ENCODE measurements around the gene SH3BP4. TPM values are rescaled to one million over a fixed set of nuclear protein-coding genes. Genes with fewer than 3 reads are reported as not detected.
A peak's percentile ranks its signal among the peaks of the same experiment; 100 is the strongest.
"Not testable (repeated sequence)": the region's sequence is repeated elsewhere in the genome, so short reads cannot be mapped to it uniquely, and the experiment has no call there.

Gene SH3BP4
- total RNA-seq, 1 experiment from 2014 or later = 53.3 TPM

- DNase-seq (ENCODE audit: low spot score) = peak; percentile 33
Measured at GRCh38 chr2:235055891-235056516, 104.2 kb downstream of the SH3BP4 start.

GRCh38 chr2:235056768-235057167, 105.0 kb downstream of the SH3BP4 start:
- no peak for DNase-seq (ENCODE audit: low spot score)

GRCh38 chr2:235057616-235058015, 105.8 kb downstream of the SH3BP4 start:
- DNase-seq (ENCODE audit: low spot score) = not testable (repeated sequence)

GRCh38 chr2:235059161-235059560, 107.3 kb downstream of the SH3BP4 start:
- DNase-seq (ENCODE audit: low spot score) = no peak

- no peak for DNase-seq (ENCODE audit: low spot score)
Measured at GRCh38 chr2:235061656-235062055, 109.8 kb downstream of the SH3BP4 start.

GRCh38 chr2:235063471-235063961, 111.7 kb downstream of the SH3BP4 start:
- DNase-seq (ENCODE audit: low spot score) = no peak

- no peak for DNase-seq (ENCODE audit: low spot score)
Measured at GRCh38 chr2:235064976-235065375, 113.2 kb downstream of the SH3BP4 start.

- no peak for DNase-seq (ENCODE audit: low spot score)
Measured at GRCh38 chr2:235066490-235066889, 114.7 kb downstream of the SH3BP4 start.

GRCh38 chr2:235066895-235067294, 115.1 kb downstream of the SH3BP4 start:
- no peak for DNase-seq (ENCODE audit: low spot score)

GRCh38 chr2:235068701-235069100, 116.9 kb downstream of the SH3BP4 start:
- DNase-seq (ENCODE audit: low spot score) = no peak

- DNase-seq (ENCODE audit: low spot score) = peak; percentile 73
Measured at GRCh38 chr2:235070063-235070706, 118.4 kb downstream of the SH3BP4 start.

- DNase-seq (ENCODE audit: low spot score) = no peak
Measured at GRCh38 chr2:235073868-235074413, 122.1 kb downstream of the SH3BP4 start.

- DNase-seq (ENCODE audit: low spot score) = no peak
Measured at GRCh38 chr2:235077046-235077445, 125.2 kb downstream of the SH3BP4 start.

GRCh38 chr2:235078182-235078581, 126.4 kb downstream of the SH3BP4 start:
- no peak for DNase-seq (ENCODE audit: low spot score)

GRCh38 chr2:235078914-235079472, 127.2 kb downstream of the SH3BP4 start:
- no peak for DNase-seq (ENCODE audit: low spot score)

GRCh38 chr2:235080101-235080500, 128.3 kb downstream of the SH3BP4 start:
- no peak for DNase-seq (ENCODE audit: low spot score)

GRCh38 chr2:235082578-235083338, 130.9 kb downstream of the SH3BP4 start:
- no peak for DNase-seq (ENCODE audit: low spot score)

GRCh38 chr2:235083822-235084221, 132.0 kb downstream of the SH3BP4 start:
- no peak for DNase-seq (ENCODE audit: low spot score)

- no peak for DNase-seq (ENCODE audit: low spot score)
Measured at GRCh38 chr2:235084424-235084823, 132.6 kb downstream of the SH3BP4 start.

- no peak for DNase-seq (ENCODE audit: low spot score)
Measured at GRCh38 chr2:235085476-235085875, 133.7 kb downstream of the SH3BP4 start.

GRCh38 chr2:235086481-235087184, 134.8 kb downstream of the SH3BP4 start:
- DNase-seq (ENCODE audit: low spot score) = no peak

Measured in A172 (cell line).